Measurements from ENCODE around the gene IER2.

IER2 gene

GRCh38 chr19:13149628-13150186 is 504 bp upstream of the IER2 start:
- Histone ChIP-seq H3K9me3 (ENCODE audit: insufficient read depth, low read length) (no peaks in the 10 kb centered on the region), H2AFZ (ENCODE audit: low read depth, low read length) (peak overlapping the region; percentile 62; the same call in 1 of the 2 replicates), H4K20me1 (ENCODE audit: insufficient read depth, low read length) (no peaks in the 10 kb centered on the region), H3K27me3 (ENCODE audit: low read depth, low read length) (no peaks in the 10 kb centered on the region), H3K27ac (ENCODE audit: low read length) (no peak overlapping the region), H3K4me2 (ENCODE audit: low read length) (peak overlapping the region; percentile 82), H3K79me2 (ENCODE audit: low read length) (peaks cover 28% of the 10 kb centered on the region), H3K4me1 (ENCODE audit: low read length) (peaks cover 26% of the 10 kb centered on the region), H3K9ac (ENCODE audit: low read length) (peak overlapping the region; percentile 97), H3K4me3 (ENCODE audit: low read length) (peak overlapping the region; percentile 89), H3K36me3 (replicated peaks; ENCODE audit: low read depth, low read length) (peaks cover 14% of the 10 kb centered on the region)
- TF ChIP-seq EZH2phosphoT487 (IDR thresholded peaks at IDR 0.05; ENCODE audit: low read depth) = no peak

GRCh38 chr19:13150931-13151604 is 857 bp downstream of the IER2 start:
- TF ChIP-seq CTCF (IDR thresholded peaks at IDR 0.05; ENCODE audit: low read depth, low read length) (no peak), EZH2phosphoT487 (IDR thresholded peaks at IDR 0.05; ENCODE audit: low read depth) (no peak)
- Histone ChIP-seq H3K27me3 (ENCODE audit: low read depth, low read length) (no peaks in the 10 kb centered on the region), H3K36me3 (replicated peaks; ENCODE audit: low read depth, low read length) (peaks cover 14% of the 10 kb centered on the region), H3K4me2 (ENCODE audit: low read length) (peak overlapping the region; percentile 78), H3K4me1 (ENCODE audit: low read length) (peaks cover 40% of the 10 kb centered on the region), H3K9ac (ENCODE audit: low read length) (peak overlapping the region; percentile 97), H3K4me3 (ENCODE audit: low read length) (peak overlapping the region; percentile 89), H3K9me3 (ENCODE audit: insufficient read depth, low read length) (no peaks in the 10 kb centered on the region), H3K27ac (ENCODE audit: low read length) (peak overlapping the region; percentile 69), H2AFZ (ENCODE audit: low read depth, low read length) (peak overlapping the region; percentile 37; the same call in 1 of the 2 replicates), H4K20me1 (ENCODE audit: insufficient read depth, low read length) (no peaks in the 10 kb centered on the region), H3K79me2 (ENCODE audit: low read length) (peaks cover 28% of the 10 kb centered on the region)

GRCh38 chr19:13151605-13152355 is 1.6 kb downstream of the IER2 start:
- peaks cover 47% of the 10 kb centered on the region for H3K4me1 ChIP-seq (ENCODE audit: low read length)
- no peaks in the 10 kb centered on the region for H3K27me3 ChIP-seq (ENCODE audit: low read depth, low read length)
- H3K27ac ChIP-seq (ENCODE audit: low read length) = peak overlapping the region; percentile 69
- H3K36me3 ChIP-seq (replicated peaks; ENCODE audit: low read depth, low read length) = peaks cover 14% of the 10 kb centered on the region
- peak overlapping the region; percentile 94 for H3K4me2 ChIP-seq (ENCODE audit: low read length)
- peaks cover 28% of the 10 kb centered on the region for H3K79me2 ChIP-seq (ENCODE audit: low read length)
- H3K9ac ChIP-seq (ENCODE audit: low read length) = peak overlapping the region; percentile 97
- H3K9me3 ChIP-seq (ENCODE audit: insufficient read depth, low read length) = no peaks in the 10 kb centered on the region
- H4K20me1 ChIP-seq (ENCODE audit: insufficient read depth, low read length) = no peaks in the 10 kb centered on the region
- peak overlapping the region; percentile 1; the same call in 1 of the 2 replicates for H2AFZ ChIP-seq (ENCODE audit: low read depth, low read length)
- peak overlapping the region; percentile 89 for H3K4me3 ChIP-seq (ENCODE audit: low read length)
- TF ChIP-seq EZH2phosphoT487 (IDR thresholded peaks at IDR 0.05; ENCODE audit: low read depth) (no peak), CTCF (IDR thresholded peaks at IDR 0.05; ENCODE audit: low read depth, low read length) (no peak)

GRCh38 chr19:13152356-13152973 is 2.3 kb downstream of the IER2 start:
- H3K27ac ChIP-seq (ENCODE audit: low read length) = peak overlapping the region; percentile 65
- H3K79me2 ChIP-seq (ENCODE audit: low read length) = peaks cover 28% of the 10 kb centered on the region
- no peaks in the 10 kb centered on the region for H3K27me3 ChIP-seq (ENCODE audit: low read depth, low read length)
- H3K4me3 ChIP-seq (ENCODE audit: low read length) = peak overlapping the region; percentile 89
- H3K4me1 ChIP-seq (ENCODE audit: low read length) = peaks cover 53% of the 10 kb centered on the region
- H3K36me3 ChIP-seq (replicated peaks; ENCODE audit: low read depth, low read length) = peaks cover 14% of the 10 kb centered on the region
- no peaks in the 10 kb centered on the region for H3K9me3 ChIP-seq (ENCODE audit: insufficient read depth, low read length)
- H4K20me1 ChIP-seq (ENCODE audit: insufficient read depth, low read length) = no peaks in the 10 kb centered on the region
- H2AFZ ChIP-seq (ENCODE audit: low read depth, low read length) = peak overlapping the region; percentile 1; the same call in 1 of the 2 replicates
- TF ChIP-seq CTCF (IDR thresholded peaks at IDR 0.05; ENCODE audit: low read depth, low read length) (no peak), EZH2phosphoT487 (IDR thresholded peaks at IDR 0.05; ENCODE audit: low read depth) (no peak)
- peak overlapping the region; percentile 85 for H3K9ac ChIP-seq (ENCODE audit: low read length)
- H3K4me2 ChIP-seq (ENCODE audit: low read length) = peak overlapping the region; percentile 94

Measured in OCI-LY3 (cell line).